ENCODE data around the gene DTL.

DTL gene

DNA sequence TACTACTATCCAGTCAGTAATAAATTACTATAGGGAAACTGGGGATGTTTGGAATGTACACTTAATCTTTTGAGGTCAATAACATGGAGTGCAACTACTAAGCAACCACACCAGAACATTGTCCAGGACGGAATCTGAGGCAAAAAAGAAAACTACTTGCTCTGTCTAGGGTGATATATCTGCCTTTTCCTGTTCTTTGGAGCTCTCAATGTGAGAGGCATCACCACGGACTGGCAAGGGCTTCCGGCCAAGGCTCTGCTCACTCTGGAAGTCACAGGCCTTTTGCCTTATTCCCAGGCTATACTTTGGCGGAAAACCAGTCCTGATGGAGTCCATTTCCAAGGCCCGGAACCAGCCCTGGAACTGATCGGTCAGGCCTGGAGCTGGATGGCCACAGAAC, 94.2 kb downstream of the DTL start:
- 96 to 100% methylated on average over 5 to 6 of the region's 6 CpGs for WGBS, 2 experiments (ENCODE audit: insufficient coverage in 2 of 2)
- Histone ChIP-seq H3K36me3 (ENCODE audit: control insufficient read depth, insufficient read depth, low read length) (no peaks in the 10 kb centered on the region), H3K4me3 (ENCODE audit: extremely low read depth, insufficient read depth, low read length, poor library complexity, severe bottlenecking) (no peak overlapping the region), H3K9me3 (ENCODE audit: control insufficient read depth, low read length) (no peaks in the 10 kb centered on the region), H3K4me1 (ENCODE audit: control insufficient read depth, insufficient read depth, low read length, poor library complexity, severe bottlenecking) (no peaks in the 10 kb centered on the region), H3K27ac (ENCODE audit: low read depth, low read length, severe bottlenecking) (no peak overlapping the region)

GRCh38 chr1:212132025-212132424, 96.5 kb downstream of the DTL start:
- 100% methylated on average over 1 of the region's 1 CpG for WGBS, 2 experiments (ENCODE audit: insufficient coverage in 2 of 2)
- no peaks in the 10 kb centered on the region for H3K9me3 ChIP-seq (ENCODE audit: control insufficient read depth, low read length)
- no peak overlapping the region for H3K4me3 ChIP-seq (ENCODE audit: extremely low read depth, insufficient read depth, low read length, poor library complexity, severe bottlenecking)
- no peak overlapping the region for H3K27ac ChIP-seq (ENCODE audit: low read depth, low read length, severe bottlenecking)
- H3K36me3 ChIP-seq (ENCODE audit: control insufficient read depth, insufficient read depth, low read length): no peaks in the 10 kb centered on the region
- H3K4me1 ChIP-seq (ENCODE audit: control insufficient read depth, insufficient read depth, low read length, poor library complexity, severe bottlenecking): no peaks in the 10 kb centered on the region

DNA sequence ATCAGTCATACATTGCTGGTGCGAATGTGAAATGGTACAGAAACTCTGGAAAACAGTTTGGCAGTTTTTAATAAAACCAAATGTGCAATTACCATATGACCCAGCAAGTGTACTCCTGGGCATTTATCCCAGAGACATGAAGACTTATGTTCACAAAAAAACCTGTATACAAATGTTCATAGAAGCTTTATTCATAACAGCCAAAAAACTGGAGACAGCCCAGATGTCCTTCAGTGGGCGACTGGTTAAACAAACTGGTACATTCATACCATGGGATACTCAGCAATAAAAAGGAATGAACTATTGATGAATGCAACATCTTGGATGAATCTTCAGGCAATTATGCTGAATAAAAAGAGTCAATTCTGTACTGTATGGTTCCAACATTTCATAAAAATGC, 97.8 kb downstream of the DTL start:
- no peaks in the 10 kb centered on the region for H3K36me3 ChIP-seq (ENCODE audit: control insufficient read depth, insufficient read depth, low read length)
- H3K9me3 ChIP-seq (ENCODE audit: control insufficient read depth, low read length): no peaks in the 10 kb centered on the region
- 80 to 100% methylated on average over 1 of the region's 2 CpGs for WGBS, 2 experiments (ENCODE audit: insufficient coverage in 2 of 2)
- no peak overlapping the region for H3K4me3 ChIP-seq (ENCODE audit: extremely low read depth, insufficient read depth, low read length, poor library complexity, severe bottlenecking)
- H3K4me1 ChIP-seq (ENCODE audit: control insufficient read depth, insufficient read depth, low read length, poor library complexity, severe bottlenecking): no peaks in the 10 kb centered on the region
- H3K27ac ChIP-seq (ENCODE audit: low read depth, low read length, severe bottlenecking): no peak overlapping the region

DNA sequence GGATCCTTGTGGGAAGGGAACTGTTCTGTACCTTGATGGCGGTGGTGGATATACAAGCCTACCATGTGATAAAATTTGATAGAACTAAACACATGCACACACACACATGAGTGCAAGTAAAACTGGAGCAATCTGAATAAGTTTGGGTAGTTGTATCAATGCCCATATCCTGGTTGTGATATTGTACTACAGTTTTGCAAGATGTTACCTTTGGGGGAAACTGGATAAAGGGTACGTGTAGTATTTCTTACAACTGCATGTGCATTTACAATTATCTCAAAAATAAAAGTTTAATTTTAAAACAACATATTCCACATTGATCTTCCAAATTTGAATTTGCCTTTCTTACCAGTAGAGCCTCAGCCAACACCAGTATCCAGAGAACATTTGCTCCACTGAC, 99.6 kb downstream of the DTL start:
- no CpG with 5 or more reads among the region's 2 CpGs for WGBS, 2 experiments (ENCODE audit: insufficient coverage in 2 of 2)

DNA sequence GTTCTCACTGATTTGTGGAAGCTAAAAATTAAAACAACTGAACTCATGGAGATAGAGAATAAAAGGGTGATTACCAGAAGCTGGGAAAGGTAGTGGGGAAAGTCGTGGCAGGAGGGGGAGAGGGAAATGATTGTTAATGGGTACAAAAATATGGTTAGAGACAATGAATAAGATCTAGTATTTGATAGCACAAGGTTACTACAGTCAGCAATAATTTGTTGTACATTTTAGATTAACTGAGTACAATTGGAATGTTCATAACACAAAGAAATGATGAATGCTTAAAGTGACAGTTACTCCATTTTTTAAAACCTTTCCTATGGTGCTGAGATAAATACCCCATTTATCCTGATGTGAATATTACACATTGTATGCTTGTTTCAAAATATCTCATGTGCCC, 102.3 kb downstream of the DTL start:
- Histone ChIP-seq H3K9me3 (ENCODE audit: control insufficient read depth, low read length) (no peaks in the 10 kb centered on the region), H3K4me3 (ENCODE audit: extremely low read depth, insufficient read depth, low read length, poor library complexity, severe bottlenecking) (no peak overlapping the region), H3K36me3 (ENCODE audit: control insufficient read depth, insufficient read depth, low read length) (no peaks in the 10 kb centered on the region), H3K4me1 (ENCODE audit: control insufficient read depth, insufficient read depth, low read length, poor library complexity, severe bottlenecking) (no peaks in the 10 kb centered on the region), H3K27ac (ENCODE audit: low read depth, low read length, severe bottlenecking) (no peak overlapping the region)
- 80 to 100% methylated on average over 1 of the region's 1 CpG for WGBS, 2 experiments (ENCODE audit: insufficient coverage in 2 of 2)

More for the DNA sequence above, 99.6 kb downstream of the DTL start:
- H3K4me3 ChIP-seq (ENCODE audit: extremely low read depth, insufficient read depth, low read length, poor library complexity, severe bottlenecking): no peak overlapping the region
- no peaks in the 10 kb centered on the region for H3K4me1 ChIP-seq (ENCODE audit: control insufficient read depth, insufficient read depth, low read length, poor library complexity, severe bottlenecking)
- no peak overlapping the region for H3K27ac ChIP-seq (ENCODE audit: low read depth, low read length, severe bottlenecking)
- H3K36me3 ChIP-seq (ENCODE audit: control insufficient read depth, insufficient read depth, low read length): no peaks in the 10 kb centered on the region
- H3K9me3 ChIP-seq (ENCODE audit: control insufficient read depth, low read length): no peaks in the 10 kb centered on the region

GRCh38 chr1:212138457-212138856, 102.9 kb downstream of the DTL start:
- H3K36me3 ChIP-seq (ENCODE audit: control insufficient read depth, insufficient read depth, low read length): no peaks in the 10 kb centered on the region
- H3K4me3 ChIP-seq (ENCODE audit: extremely low read depth, insufficient read depth, low read length, poor library complexity, severe bottlenecking): no peak overlapping the region
- no peaks in the 10 kb centered on the region for H3K4me1 ChIP-seq (ENCODE audit: control insufficient read depth, insufficient read depth, low read length, poor library complexity, severe bottlenecking)
- H3K9me3 ChIP-seq (ENCODE audit: control insufficient read depth, low read length): no peaks in the 10 kb centered on the region
- WGBS, 2 experiments (ENCODE audit: insufficient coverage in 2 of 2): 94 to 95% methylated on average over 3 of the region's 5 CpGs
- H3K27ac ChIP-seq (ENCODE audit: low read depth, low read length, severe bottlenecking): no peak overlapping the region

- WGBS, 2 experiments (ENCODE audit: insufficient coverage in 2 of 2): 91 to 96% methylated on average over 3 of the region's 3 CpGs
- Histone ChIP-seq H3K4me3 (ENCODE audit: extremely low read depth, insufficient read depth, low read length, poor library complexity, severe bottlenecking) (no peak overlapping the region), H3K4me1 (ENCODE audit: control insufficient read depth, insufficient read depth, low read length, poor library complexity, severe bottlenecking) (no peaks in the 10 kb centered on the region), H3K36me3 (ENCODE audit: control insufficient read depth, insufficient read depth, low read length) (no peaks in the 10 kb centered on the region), H3K27ac (ENCODE audit: low read depth, low read length, severe bottlenecking) (no peak overlapping the region), H3K9me3 (ENCODE audit: control insufficient read depth, low read length) (no peaks in the 10 kb centered on the region)
Observed at GRCh38 chr1:212139526-212140135, 104.1 kb downstream of the DTL start.

DNA sequence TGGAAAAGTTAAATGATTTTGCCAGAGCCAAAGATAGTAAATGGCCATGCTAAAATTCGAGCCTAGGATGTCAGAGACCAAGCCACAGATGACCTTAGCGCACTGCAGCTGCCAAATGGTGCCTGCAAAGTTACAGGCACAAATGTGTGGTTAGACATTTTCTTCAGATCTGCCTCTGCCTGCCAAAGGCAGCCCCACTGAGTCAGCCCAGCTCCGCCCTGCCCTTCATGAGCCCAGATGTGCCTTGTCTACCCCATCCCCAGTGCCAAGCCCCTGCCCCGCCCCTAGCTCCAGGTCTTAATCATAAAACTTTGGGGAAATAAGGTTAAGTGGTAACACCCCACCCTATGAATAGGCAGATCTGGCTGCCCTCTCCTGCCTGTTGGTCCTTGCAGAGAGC, 105.9 kb downstream of the DTL start:
- H3K9me3 ChIP-seq (ENCODE audit: control insufficient read depth, low read length): no peaks in the 10 kb centered on the region
- H3K4me3 ChIP-seq (ENCODE audit: extremely low read depth, insufficient read depth, low read length, poor library complexity, severe bottlenecking): no peak overlapping the region
- H3K36me3 ChIP-seq (ENCODE audit: control insufficient read depth, insufficient read depth, low read length): no peaks in the 10 kb centered on the region
- H3K27ac ChIP-seq (ENCODE audit: low read depth, low read length, severe bottlenecking): no peak overlapping the region
- WGBS, 2 experiments (ENCODE audit: insufficient coverage in 2 of 2): 92 to 96% methylated on average over 2 to 3 of the region's 4 CpGs
- no peaks in the 10 kb centered on the region for H3K4me1 ChIP-seq (ENCODE audit: control insufficient read depth, insufficient read depth, low read length, poor library complexity, severe bottlenecking)

- no peak overlapping the region for H3K27ac ChIP-seq (ENCODE audit: low read depth, low read length, severe bottlenecking)
- no peaks in the 10 kb centered on the region for H3K4me1 ChIP-seq (ENCODE audit: control insufficient read depth, insufficient read depth, low read length, poor library complexity, severe bottlenecking)
- H3K4me3 ChIP-seq (ENCODE audit: extremely low read depth, insufficient read depth, low read length, poor library complexity, severe bottlenecking): no peak overlapping the region
- no peaks in the 10 kb centered on the region for H3K9me3 ChIP-seq (ENCODE audit: control insufficient read depth, low read length)
- 100% methylated on average over 1 of the region's 2 CpGs; no CpG with 5 or more reads in 1 of the 2 experiments for WGBS, 2 experiments (ENCODE audit: insufficient coverage in 2 of 2)
- H3K36me3 ChIP-seq (ENCODE audit: control insufficient read depth, insufficient read depth, low read length): no peaks in the 10 kb centered on the region
Observed at GRCh38 chr1:212142883-212143530, 107.5 kb downstream of the DTL start.

DNA sequence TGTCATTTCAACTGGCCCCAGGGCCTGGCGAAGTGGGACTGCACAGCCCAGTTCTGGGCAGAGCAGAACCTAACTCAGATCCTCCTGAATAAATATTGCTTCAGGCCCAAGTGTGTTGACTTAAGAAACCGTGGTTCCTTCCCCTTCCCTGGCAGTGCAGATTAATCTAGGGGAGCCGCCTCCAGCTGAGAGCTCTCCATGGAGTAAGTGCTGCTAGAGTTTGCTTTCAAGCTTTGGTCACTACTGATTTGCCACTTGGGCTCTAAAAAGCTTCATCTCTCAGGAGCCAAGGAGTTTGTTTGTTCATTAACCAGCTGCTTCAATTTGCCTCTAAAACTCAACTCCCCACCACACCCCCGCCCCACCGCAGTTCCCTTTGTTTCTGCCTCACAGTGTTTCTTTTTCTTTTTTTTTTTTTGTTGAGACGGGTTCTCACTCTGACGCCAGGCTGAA, 112.1 kb downstream of the DTL start:
- no peak overlapping the region for H3K27ac ChIP-seq (ENCODE audit: low read depth, low read length, severe bottlenecking)
- H3K9me3 ChIP-seq (ENCODE audit: control insufficient read depth, low read length): no peaks in the 10 kb centered on the region
- WGBS, 2 experiments (ENCODE audit: insufficient coverage in 2 of 2): 86 to 88% methylated on average over 4 to 6 of the region's 7 CpGs
- peaks cover 2% of the 10 kb centered on the region for H3K4me1 ChIP-seq (ENCODE audit: control insufficient read depth, insufficient read depth, low read length, poor library complexity, severe bottlenecking)
- H3K36me3 ChIP-seq (ENCODE audit: control insufficient read depth, insufficient read depth, low read length): no peaks in the 10 kb centered on the region
- no peak overlapping the region for H3K4me3 ChIP-seq (ENCODE audit: extremely low read depth, insufficient read depth, low read length, poor library complexity, severe bottlenecking)

DNA sequence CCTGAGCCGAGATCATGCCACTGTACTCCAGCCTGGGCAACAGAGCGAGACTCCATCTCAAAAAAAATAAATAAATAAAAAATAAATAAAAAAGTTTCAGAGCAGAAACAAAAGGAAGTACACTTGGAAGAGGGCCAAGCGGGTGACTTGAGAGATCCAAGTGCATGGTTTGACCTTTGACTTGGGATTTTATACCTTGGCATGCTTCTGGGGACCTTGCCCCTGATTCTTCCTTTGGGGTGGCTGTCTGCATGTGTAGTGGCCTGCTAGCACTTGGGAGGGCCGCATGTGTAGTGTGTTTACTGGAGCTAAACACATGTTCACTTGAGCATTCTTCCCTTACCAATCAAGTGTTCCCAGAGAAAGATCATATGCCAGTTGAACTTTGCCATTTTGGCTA, 114.0 kb downstream of the DTL start:
- Histone ChIP-seq H3K4me1 (ENCODE audit: control insufficient read depth, insufficient read depth, low read length, poor library complexity, severe bottlenecking) (peaks cover 3% of the 10 kb centered on the region), H3K27ac (ENCODE audit: low read depth, low read length, severe bottlenecking) (no peak overlapping the region), H3K4me3 (ENCODE audit: extremely low read depth, insufficient read depth, low read length, poor library complexity, severe bottlenecking) (no peak overlapping the region), H3K36me3 (ENCODE audit: control insufficient read depth, insufficient read depth, low read length) (no peaks in the 10 kb centered on the region), H3K9me3 (ENCODE audit: control insufficient read depth, low read length) (no peaks in the 10 kb centered on the region)
- 96 to 100% methylated on average over 1 to 2 of the region's 4 CpGs for WGBS, 2 experiments (ENCODE audit: insufficient coverage in 2 of 2)

All from mesodermal cell (in vitro differentiated cells).